ENCODE results near the gene AGAP3.

Gene AGAP3

DNA sequence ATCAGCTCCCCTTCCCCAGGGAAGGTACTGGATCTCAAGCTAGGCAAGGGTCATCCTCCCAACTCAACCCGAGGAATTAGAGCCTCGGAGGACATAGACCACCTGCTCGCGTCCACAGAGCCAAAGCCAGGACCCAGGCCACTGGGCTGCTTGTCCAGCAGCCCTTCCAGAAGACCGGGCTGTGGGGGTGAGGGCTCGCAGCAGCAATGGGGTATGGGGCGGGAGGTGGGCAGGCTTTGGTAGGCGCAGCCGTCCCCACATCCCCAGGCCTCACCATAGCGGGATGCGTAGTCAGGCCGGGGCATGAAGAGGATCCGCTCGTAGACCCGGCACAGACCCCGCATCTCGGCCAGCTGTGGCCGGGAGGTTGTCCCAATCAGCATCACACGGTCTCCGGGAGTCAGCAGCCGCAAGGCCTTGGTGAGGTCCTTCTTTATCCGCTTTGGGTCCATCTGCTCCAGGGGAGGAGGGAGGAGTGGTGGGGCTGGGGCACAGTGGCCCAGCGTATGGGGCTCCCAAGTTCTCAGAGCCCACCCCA, 105.8 kb downstream of the AGAP3 start:
- no peak for DNase-seq

- no peak for DNase-seq
Measured at GRCh38 chr7:151193203-151193978, 107.1 kb downstream of the AGAP3 start.
